Measurements from ENCODE around the gene PLCB2.

The PLCB2 gene

GRCh38 chr15:40307421-40308211, at the start of gene PLCB2:
TSS of gene PLCB2 (minus strand) at chr15:40307935. CDS start at chr15:40307672, 263 bp downstream.
- H3K4me3 ChIP-seq (ENCODE audit: low read length): peak within 1 kb of the TSS; percentile 56; the same call in 1 of the 2 replicates

GRCh38 chr15:40357246-40357645, 49.5 kb upstream of the PLCB2 start:
- no peak overlapping the region for H3K4me3 ChIP-seq (ENCODE audit: low read length)
- TF ChIP-seq ZNF274 (IDR thresholded peaks at IDR 0.05; ENCODE audit: low read depth, low read length): no peak

More at GRCh38 chr15:40307421-40308211, at the start of gene PLCB2:
- no peak for TF ChIP-seq ZNF274 (IDR thresholded peaks at IDR 0.05; ENCODE audit: low read depth, low read length)

- no peak overlapping the region for H3K4me3 ChIP-seq (ENCODE audit: low read length)
Observed at GRCh38 chr15:40355976-40356585, 48.3 kb upstream of the PLCB2 start.

GRCh38 chr15:40354408-40355171, 46.9 kb upstream of the PLCB2 start:
- no peak for TF ChIP-seq ZNF274 (IDR thresholded peaks at IDR 0.05; ENCODE audit: low read depth, low read length)
- H3K4me3 ChIP-seq (ENCODE audit: low read length): no peak overlapping the region

More at GRCh38 chr15:40355976-40356585, 48.3 kb upstream of the PLCB2 start:
- TF ChIP-seq ZNF274 (IDR thresholded peaks at IDR 0.05; ENCODE audit: low read depth, low read length): no peak

GRCh38 chr15:40353697-40354096, 46.0 kb upstream of the PLCB2 start:
- no peak overlapping the region for H3K4me3 ChIP-seq (ENCODE audit: low read length)
- no peak for TF ChIP-seq ZNF274 (IDR thresholded peaks at IDR 0.05; ENCODE audit: low read depth, low read length)

GRCh38 chr15:40352281-40352901, 44.7 kb upstream of the PLCB2 start:
- H3K4me3 ChIP-seq (ENCODE audit: low read length): no peak overlapping the region
- TF ChIP-seq ZNF274 (IDR thresholded peaks at IDR 0.05; ENCODE audit: low read depth, low read length): no peak

GRCh38 chr15:40349163-40349562, 41.4 kb upstream of the PLCB2 start:
- no peak overlapping the region for H3K4me3 ChIP-seq (ENCODE audit: low read length)
- no peak for TF ChIP-seq ZNF274 (IDR thresholded peaks at IDR 0.05; ENCODE audit: low read depth, low read length)

GRCh38 chr15:40348474-40348870, 40.7 kb upstream of the PLCB2 start:
- no peak overlapping the region for H3K4me3 ChIP-seq (ENCODE audit: low read length)
- TF ChIP-seq ZNF274 (IDR thresholded peaks at IDR 0.05; ENCODE audit: low read depth, low read length): no peak

- no peak for TF ChIP-seq ZNF274 (IDR thresholded peaks at IDR 0.05; ENCODE audit: low read depth, low read length)
- no peak overlapping the region for H3K4me3 ChIP-seq (ENCODE audit: low read length)
Observed at GRCh38 chr15:40347559-40348473, 40.1 kb upstream of the PLCB2 start.

- H3K4me3 ChIP-seq (ENCODE audit: low read length): no peak overlapping the region
- no peak for TF ChIP-seq ZNF274 (IDR thresholded peaks at IDR 0.05; ENCODE audit: low read depth, low read length)
Observed at GRCh38 chr15:40346579-40347558, 39.1 kb upstream of the PLCB2 start.

GRCh38 chr15:40345867-40346578, 38.3 kb upstream of the PLCB2 start:
- no peak for TF ChIP-seq ZNF274 (IDR thresholded peaks at IDR 0.05; ENCODE audit: low read depth, low read length)
- H3K4me3 ChIP-seq (ENCODE audit: low read length): no peak overlapping the region
